Lower leg skin (tissue), 4 donors: ENCODE data around the gene LRRC41. TPM values are rescaled to one million over a fixed set of nuclear protein-coding genes. Genes with fewer than 3 reads are reported as not detected.

Source experiments
- DNase-seq, 2 donors: peaks; one replicate each; pipeline ENCODE4 v3.0.0-alpha.2; 2019; ENCODE audit warnings: low spot score in 2 of 2
- H3K4me3 ChIP-seq: fragments of 200-600 bp; sonication (generic); 2 replicates; pipeline ENCODE4 v1.5.1; 2017; ENCODE audit warnings: mild to moderate bottlenecking, low read depth; ENCODE audit not compliant: poor library complexity, severe bottlenecking
- CTCF ChIP-seq, 3 donors: fragments of 450-650 bp; IDR thresholded peaks; one replicate each; pipeline ENCODE4 v1.5.1; 2016; ENCODE audit warnings: antibody characterized with exemption in 3 of 3, mild to moderate bottlenecking in 3 of 3, moderate library complexity in 2 of 3
- POLR2A ChIP-seq, 2 donors: fragments of 450-650 bp; IDR thresholded peaks; one replicate each; pipeline ENCODE4 v1.6.1; 2016 to 2017; ENCODE audit warnings: antibody characterized with exemption in 2 of 2, mild to moderate bottlenecking in 1 of 2, moderate library complexity in 1 of 2
- WGBS, 2 donors: methylation state at CpG; one replicate each; pipeline ENCODE4 v1.1.5; 2018; 5-methylcytosine and 5-hydroxymethylcytosine counted together
- intact Hi-C: fragments of 100-400 bp; cut with DNase I; formaldehyde crosslinking; loops from one replicate; pipeline ENCODE4 v1.15.0; 2023; ENCODE audit warnings: low total_unique reads
- total RNA-seq, 4 donors: library from RNA; depleted of rRNA; stranded (reverse); fragments of >200 nt; gene quantifications; one replicate each; pipeline ENCODE4 v1.1.0, GENCODE V29; 2016

LRRC41 gene
- total RNA-seq = 10 to 100 TPM; 74.6 to 87.8 (median 82.3) TPM

- peak within 1 kb of the TSS; percentile 92 for H3K4me3 ChIP-seq
- intact Hi-C loops = no loop called here
- WGBS, 2 donors = 1 to 2% methylated on average over 30 to 61 of the region's 61 CpGs
- TF ChIP-seq POLR2A (IDR thresholded peaks at IDR 0.05) (peak in 1 of 2 donors; percentile 49), CTCF (IDR thresholded peaks at IDR 0.05) (no peak)
- peak; percentile 94 to 99 for DNase-seq
Observed at GRCh38 chr1:46303038-46303871, at the start of gene LRRC41, which contains the start of gene UQCRH. Gene LRRC41, minus strand, starts transcription at chr1:46303616. Its CDS starts 294 bp downstream, at chr1:46303322. Gene UQCRH, plus strand, starts transcription at chr1:46303698. Its CDS starts 69 bp downstream, at chr1:46303767.

DNA sequence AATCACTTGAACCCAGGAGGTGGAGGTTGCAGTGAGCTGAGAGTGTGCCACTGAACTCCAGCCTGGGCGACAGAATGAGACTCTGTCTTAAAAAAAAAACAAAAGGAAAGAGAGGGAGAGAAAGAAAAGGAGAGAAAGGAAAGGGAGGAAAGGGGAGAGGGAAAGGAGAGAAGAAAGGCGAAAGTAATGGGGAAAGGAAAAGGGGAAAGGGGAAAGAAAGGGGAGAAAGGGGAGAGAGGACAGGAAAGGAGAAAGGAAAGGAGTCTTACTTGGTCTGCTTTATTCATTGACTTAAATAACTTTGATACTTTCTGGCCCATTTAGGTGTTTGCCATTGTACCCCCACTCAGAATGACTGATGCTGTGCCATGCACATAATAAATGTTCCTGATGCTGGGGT lies 48.9 kb upstream of the LRRC41 start:
- 94 to 97% methylated on average over 2 of the region's 2 CpGs for WGBS, 2 donors
- TF ChIP-seq CTCF (IDR thresholded peaks at IDR 0.05) (no peak), POLR2A (IDR thresholded peaks at IDR 0.05) (no peak)
- intact Hi-C loops = no loop called here
- H3K4me3 ChIP-seq = no peak overlapping the region
- DNase-seq = no peak

GRCh38 chr1:46345281-46345680 lies 41.9 kb upstream of the LRRC41 start:
- DNase-seq = no peak
- H3K4me3 ChIP-seq = no peak overlapping the region
- TF ChIP-seq CTCF (IDR thresholded peaks at IDR 0.05) = no peak
- TF ChIP-seq POLR2A (IDR thresholded peaks at IDR 0.05) = no peak
- intact Hi-C loops = no loop called here

GRCh38 chr1:46344481-46344880 lies 41.1 kb upstream of the LRRC41 start:
- no peak overlapping the region for H3K4me3 ChIP-seq
- intact Hi-C loops = no loop called here
- 85 to 89% methylated on average over 3 of the region's 3 CpGs for WGBS, 2 donors
- no peak for DNase-seq
- no peak for TF ChIP-seq POLR2A (IDR thresholded peaks at IDR 0.05)
- TF ChIP-seq CTCF (IDR thresholded peaks at IDR 0.05) = no peak

DNA sequence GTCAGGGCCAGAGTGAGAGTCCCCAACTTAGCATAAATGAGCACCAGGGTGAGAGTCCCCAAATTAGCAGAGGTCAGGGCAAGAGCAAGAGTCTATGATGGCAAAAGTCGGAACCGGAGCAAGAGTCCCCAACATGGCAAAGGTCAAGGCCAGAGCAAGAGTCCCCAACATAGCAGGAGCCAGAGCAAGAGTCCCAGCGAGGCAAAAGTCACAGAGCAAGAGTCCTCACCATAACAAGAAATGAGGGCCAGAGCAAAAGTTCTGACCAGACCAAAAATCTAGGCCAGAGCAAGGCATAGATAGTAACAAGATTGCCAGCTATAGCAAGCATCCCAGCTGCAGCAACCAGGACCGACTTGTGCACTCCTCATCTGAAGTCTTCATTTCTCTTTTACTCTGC lies 40.3 kb upstream of the LRRC41 start:
- 91 to 93% methylated on average over 4 of the region's 4 CpGs for WGBS, 2 donors
- intact Hi-C loops = no loop called here

More for the DNA sequence above, 40.3 kb upstream of the LRRC41 start:
- no peak overlapping the region for H3K4me3 ChIP-seq
- TF ChIP-seq CTCF (IDR thresholded peaks at IDR 0.05) (no peak), POLR2A (IDR thresholded peaks at IDR 0.05) (no peak)
- DNase-seq = no peak
